H9 (cell line): ENCODE results near the gene MAN2C1. TPM values are rescaled to one million over a fixed set of nuclear protein-coding genes. Genes with fewer than 3 reads are reported as not detected.

Experiments
- DNase-seq: peaks from one replicate; pipeline ENCODE4 v3.0.0-alpha.2; 2017
- H2AFZ ChIP-seq: one replicate; pipeline ENCODE4 v1.6.1; 2013; ENCODE audit warnings: mild to moderate bottlenecking, low read length, control low read depth, moderate library complexity
- H2AK5ac ChIP-seq: 2 replicates; pipeline ENCODE4 v1.6.1; 2013; ENCODE audit warnings: low read length, control low read depth, mixed read lengths; ENCODE audit not compliant: insufficient read length
- H2BK120ac ChIP-seq: one replicate; pipeline ENCODE4 v1.6.1; 2013; ENCODE audit warnings: low read depth, mild to moderate bottlenecking, low read length, control low read depth, inconsistent platforms; ENCODE audit not compliant: poor library complexity, severe bottlenecking
- H2BK12ac ChIP-seq: 2 replicates; pipeline ENCODE4 v1.6.1; 2013; ENCODE audit warnings: low read length, control low read depth, mixed read lengths, low read depth; ENCODE audit not compliant: insufficient read length
- H2BK15ac ChIP-seq: 2 replicates; pipeline ENCODE4 v1.6.1; 2013; ENCODE audit warnings: low read depth, low read length, control low read depth
- H2BK20ac ChIP-seq: one replicate; pipeline ENCODE4 v1.6.1; 2013; ENCODE audit warnings: low read depth, mild to moderate bottlenecking, low read length, control low read depth, inconsistent platforms; ENCODE audit not compliant: poor library complexity, severe bottlenecking
- H2BK5ac ChIP-seq: 2 replicates; pipeline ENCODE4 v1.6.1; 2013; ENCODE audit warnings: low read length, control low read depth, mixed read lengths; ENCODE audit not compliant: insufficient read length
- H3K14ac ChIP-seq: 2 replicates; pipeline ENCODE4 v1.6.1; 2013; ENCODE audit warnings: low read length, control low read depth; ENCODE audit not compliant: insufficient read depth
- H3K18ac ChIP-seq: 2 replicates; pipeline ENCODE4 v1.6.1; 2013; ENCODE audit warnings: low read depth, mild to moderate bottlenecking, mixed read lengths, low read length, control low read depth; ENCODE audit not compliant: insufficient read length
- H3K23ac ChIP-seq: 2 replicates; pipeline ENCODE4 v1.6.1; 2013; ENCODE audit warnings: low read length, control low read depth, mixed read lengths, low read depth; ENCODE audit not compliant: insufficient read length
- H3K23me2 ChIP-seq: 2 replicates; pipeline ENCODE4 v1.6.1; 2013; ENCODE audit warnings: low read depth, mild to moderate bottlenecking, mixed read lengths, low read length, control low read depth; ENCODE audit not compliant: insufficient read length, poor library complexity, severe bottlenecking
- H3K27ac ChIP-seq: 2 replicates; pipeline ENCODE4 v1.5.1; 2013; ENCODE audit warnings: low read length, control low read depth, mixed read lengths, low read depth; ENCODE audit not compliant: insufficient read length
- H3K27me3 ChIP-seq: 2 replicates; pipeline ENCODE4 v1.6.1; 2013; ENCODE audit warnings: low read length, control low read depth, inconsistent platforms; ENCODE audit not compliant: insufficient read depth
- H3K4ac ChIP-seq: 2 replicates; pipeline ENCODE4 v1.6.1; 2013; ENCODE audit warnings: low read depth, mild to moderate bottlenecking, control low read depth, inconsistent platforms, low read length, moderate library complexity
- H3K4me1 ChIP-seq: 2 replicates; pipeline ENCODE4 v1.6.1; 2013; ENCODE audit warnings: low read length, control low read depth, inconsistent platforms; ENCODE audit not compliant: insufficient read depth
- H3K4me2 ChIP-seq: 2 replicates; pipeline ENCODE4 v1.6.1; 2013; ENCODE audit warnings: low read length, control low read depth, mixed read lengths; ENCODE audit not compliant: insufficient read length, insufficient read depth
- H3K56ac ChIP-seq: 2 replicates; pipeline ENCODE4 v1.6.1; 2013; ENCODE audit warnings: low read depth, mild to moderate bottlenecking, mixed read lengths, low read length, control low read depth; ENCODE audit not compliant: insufficient read length
- H3K79me1 ChIP-seq: 2 replicates; pipeline ENCODE4 v1.6.1; 2013; ENCODE audit warnings: low read depth, mild to moderate bottlenecking, moderate library complexity, low read length, control low read depth, inconsistent platforms; ENCODE audit not compliant: insufficient read depth, poor library complexity, severe bottlenecking
- H3K79me2 ChIP-seq: 2 replicates; pipeline ENCODE4 v1.6.1; 2013; ENCODE audit warnings: low read length, control low read depth, inconsistent platforms; ENCODE audit not compliant: insufficient read depth
- H3K9ac ChIP-seq: 2 replicates; pipeline ENCODE4 v1.6.1; 2013; ENCODE audit warnings: low read length, control low read depth, mixed read lengths; ENCODE audit not compliant: insufficient read length; ENCODE audit errors: extremely low read depth
- H3K9me3 ChIP-seq: one replicate; pipeline ENCODE4 v1.6.1; 2013; ENCODE audit warnings: low read depth, low read length, inconsistent platforms; ENCODE audit not compliant: control insufficient read depth
- H3T11ph ChIP-seq: one replicate; pipeline ENCODE4 v1.6.1; 2013; ENCODE audit warnings: mild to moderate bottlenecking, low read length, control low read depth, inconsistent platforms
- H4K20me1 ChIP-seq: one replicate; pipeline ENCODE4 v1.6.1; 2013; ENCODE audit not compliant: control insufficient read depth, insufficient read length, insufficient read depth
- H4K5ac ChIP-seq: 2 replicates; pipeline ENCODE4 v1.6.1; 2013; ENCODE audit warnings: low read depth, mild to moderate bottlenecking, mixed read lengths, low read length, control low read depth; ENCODE audit not compliant: insufficient read length
- H4K8ac ChIP-seq: replicated peaks from 2 replicates; pipeline ENCODE4 v1.6.1; 2013; ENCODE audit warnings: low read length, control low read depth, mixed read lengths, low read depth; ENCODE audit not compliant: insufficient read length
- H4K91ac ChIP-seq: 2 replicates; pipeline ENCODE4 v1.6.1; 2013; ENCODE audit warnings: low read depth, mild to moderate bottlenecking, moderate library complexity, mixed read lengths, low read length, control low read depth; ENCODE audit not compliant: insufficient read length
- H3K27ac Mint-ChIP-seq, 3 experiments: 2 replicates in 2 of 3; 3 replicates in 1 of 3; pipeline ENCODE4 v1.8.0; 2020 to 2021; ENCODE audit warnings: mixed read lengths in 3 of 3, mild to moderate bottlenecking in 1 of 3, moderate library complexity in 1 of 3
- H3K27me3 Mint-ChIP-seq: 2 replicates; pipeline ENCODE4 v1.8.0; 2021; ENCODE audit warnings: low read depth, mild to moderate bottlenecking, moderate library complexity, mixed read lengths
- H3K36me3 Mint-ChIP-seq, 3 experiments: 2 replicates in 2 of 3; 3 replicates in 1 of 3; pipeline ENCODE4 v1.8.0; 2020 to 2021; ENCODE audit warnings: low read depth in 3 of 3, mixed read lengths in 3 of 3; ENCODE audit not compliant: insufficient read depth in 1 of 3
- H3K4me1 Mint-ChIP-seq, 2 experiments: 2 replicates each; pipeline ENCODE4 v1.8.0; 2020; ENCODE audit warnings: mixed read lengths in 2 of 2
- H3K4me3 Mint-ChIP-seq, 2 experiments: 2 replicates in 1 of 2; 3 replicates in 1 of 2; pipeline ENCODE4 v1.8.0; 2020 to 2021; ENCODE audit warnings: mild to moderate bottlenecking in 2 of 2, mixed read lengths in 2 of 2, moderate library complexity in 1 of 2
- H3K9me3 Mint-ChIP-seq, 2 experiments: 2 replicates in 1 of 2; 3 replicates in 1 of 2; pipeline ENCODE4 v1.8.0; 2020; ENCODE audit warnings: mild to moderate bottlenecking in 2 of 2, mixed read lengths in 2 of 2, moderate library complexity in 1 of 2
- CTCF ChIP-seq: fragments of 200-600 bp; sonication (generic); conservative IDR thresholded peaks from 3 replicates; pipeline ENCODE4 v1.8.0; 2021; ENCODE audit warnings: antibody characterized with exemption, mild to moderate bottlenecking
- WGBS: extraction: QIAGEN DNeasy Blood & Tissue Kit; methylation state at CpG from one replicate; pipeline ENCODE4 v1.1.7; 2013; ENCODE audit warnings: missing lambda C conversion rate, low lambda C conversion rate, mixed read lengths; ENCODE audit not compliant: insufficient read length; ENCODE audit errors: extremely low coverage; 5-methylcytosine and 5-hydroxymethylcytosine counted together
- total RNA-seq: library from RNA; stranded (reverse); gene quantifications from 2 replicates; pipeline ENCODE4 v1.2.1, GENCODE V29; 2021

Gene MAN2C1
- total RNA-seq, 1 experiment from 2014 or later = 112 TPM

GRCh38 chr15:75410196-75410595 lies 41.8 kb upstream of the MAN2C1 start:
- Histone ChIP-seq H3K9ac (no peak overlapping the region), H4K91ac (no peak overlapping the region), H3K18ac (no peak overlapping the region), H3K9me3 (no peaks in the 10 kb centered on the region), H2BK20ac (no peak overlapping the region), H3K56ac (no peak overlapping the region), H3K23ac (no peak overlapping the region), H3K4me1 (no peaks in the 10 kb centered on the region), H2BK12ac (no peak overlapping the region), H2BK120ac (no peak overlapping the region), H3K27me3 (no peaks in the 10 kb centered on the region; the same call in 1 of the 2 replicates), H4K20me1 (no peaks in the 10 kb centered on the region), H3T11ph (no peak overlapping the region), H4K5ac (no peak overlapping the region), H2AFZ (no peak overlapping the region), H3K23me2 (no peaks in the 10 kb centered on the region), H3K27ac (no peak overlapping the region), H3K14ac (no peak overlapping the region), H3K4me2 (no peak overlapping the region), H2BK5ac (no peak overlapping the region), H3K79me1 (no peaks in the 10 kb centered on the region), H3K79me2 (no peaks in the 10 kb centered on the region), H4K8ac (no peak overlapping the region), H3K4ac (no peak overlapping the region), H2AK5ac (no peak overlapping the region), H2BK15ac (no peak overlapping the region)
- H3K4me1 Mint-ChIP-seq = no peaks in the 10 kb centered on the region
- no CpG with 5 or more reads among the region's 6 CpGs for WGBS
- no peak for TF ChIP-seq CTCF
- no peaks in the 10 kb centered on the region for H3K9me3 Mint-ChIP-seq
- DNase-seq = no peak
- no peak overlapping the region for H3K4me3 Mint-ChIP-seq
- no peaks in the 10 kb centered on the region for H3K27me3 Mint-ChIP-seq
- H3K36me3 Mint-ChIP-seq = peaks cover 59 to 94% (median 88%) of the 10 kb centered on the region in 3 experiments; a peak in 6 of 7 replicates
- peak overlapping the region in 1 of 3 experiments; percentile 24; a peak in 1 of 7 replicates for H3K27ac Mint-ChIP-seq
